Right lobe of liver (tissue), 6 donors: ENCODE results near the gene CEP112. TPM values are rescaled to one million over a fixed set of nuclear protein-coding genes. Genes with fewer than 3 reads are reported as not detected.

ENCODE experiments used
- ATAC-seq, 4 donors: fragments of 200-7000 bp; cut with Tn5 transposase; one replicate each; pipeline ENCODE4 v1.9.1; 2020; ENCODE audit warnings: mild to moderate bottlenecking in 4 of 4, moderate library complexity in 4 of 4
- DNase-seq, 3 donors: peaks; one replicate each; pipeline ENCODE4 v3.0.0-alpha.2; 2020
- H3K27ac ChIP-seq, 3 donors: fragments of 200-600 bp; one replicate each; pipeline ENCODE4 v1.8.0; 2022
- H3K27me3 ChIP-seq, 2 donors: fragments of 200-600 bp; one replicate each; pipeline ENCODE4 v1.8.0; 2022
- H3K36me3 ChIP-seq, 4 donors: fragments of 200-600 bp; sonication (generic) in 1 of 4; one replicate each; pipeline versions ENCODE4 v1.5.1 to v1.8.0; 2017 to 2022; ENCODE audit warnings: control low read depth in 1 of 4
- H3K4me1 ChIP-seq, 4 donors: fragments of 200-600 bp; sonication (generic) in 1 of 4; one replicate each; pipeline versions ENCODE4 v1.5.1 to v1.8.0; 2017 to 2022; ENCODE audit warnings: control low read depth in 1 of 4
- H3K4me3 ChIP-seq, 3 donors: fragments of 200-600 bp; one replicate each; pipeline ENCODE4 v1.8.0; 2022
- H3K9me3 ChIP-seq, 4 donors: fragments of 200-600 bp; sonication (generic) in 1 of 4; one replicate each; pipeline versions ENCODE4 v1.5.1 to v1.8.0; 2017 to 2022; ENCODE audit warnings: control low read depth in 1 of 4
- CTCF ChIP-seq, 4 donors: fragments of 200-600 bp in 3 of 4; fragments of 450-650 bp in 1 of 4; IDR thresholded peaks; one replicate each; pipeline versions ENCODE4 v1.5.1 to v1.8.0; 2016 to 2022; ENCODE audit warnings: antibody characterized with exemption in 4 of 4, mild to moderate bottlenecking in 2 of 4
- POLR2A ChIP-seq: fragments of 450-650 bp; IDR thresholded peaks from one replicate; pipeline ENCODE4 v1.6.1; 2017; ENCODE audit warnings: antibody characterized with exemption, mild to moderate bottlenecking
- WGBS: methylation state at CpG from one replicate; pipeline ENCODE4 v1.1.6; 2018; ENCODE audit warnings: low coverage, low lambda C conversion rate; ENCODE audit not compliant: insufficient coverage; ENCODE audit errors: missing lambda C conversion rate; 5-methylcytosine and 5-hydroxymethylcytosine counted together
- intact Hi-C, 2 donors: fragments of 100-400 bp; cut with DNase I; formaldehyde crosslinking; loops; one replicate each; pipeline versions ENCODE4 v1.11.2 to v1.14.1; 2022
- total RNA-seq, 6 experiments: library from RNA; depleted of rRNA in 2 of 6; stranded (reverse); fragments of >200 nt in 2 of 6; fragmentation: NEBNext Ultra II Directional in 3 of 6; extraction: Animal tissue kit (Norgen Biotek cat#: 25700) in 3 of 6; gene quantifications; one replicate each; pipeline versions ENCODE4 v1.1.0 to v1.2.4, GENCODE V29; 2016 to 2023
- donor health status: DM: no; HTN: yes; CAD: no.
- donor health status: DM: no; HTN: no; CAD: no.
- donor health status: DM: no; HTN: no; CAD: no.
- donor health status: DM: no; HTN: yes; CAD: no.
- donor health status: DM: no; HTN: yes; CAD: no.

The CEP112 gene
- total RNA-seq, 6 experiments from 2014 or later: 2.2 to 4.6 (median 3.9) TPM

GRCh38 chr17:65895969-65896368 lies 296.0 kb downstream of the CEP112 start:
- no peak overlapping the region for H3K27ac ChIP-seq
- intact Hi-C loops: no loop called here
- no peaks in the 10 kb centered on the region for H3K9me3 ChIP-seq
- no peak overlapping the region for H3K4me3 ChIP-seq
- TF ChIP-seq CTCF (IDR thresholded peaks at IDR 0.05): no peak
- TF ChIP-seq POLR2A: no peak
- no peaks in the 10 kb centered on the region for H3K4me1 ChIP-seq
- no peaks in the 10 kb centered on the region for H3K36me3 ChIP-seq
- ATAC-seq (no peak), DNase-seq (no peak)
- no peaks in the 10 kb centered on the region for H3K27me3 ChIP-seq

GRCh38 chr17:65893692-65894279 lies 298.1 kb downstream of the CEP112 start:
- H3K27ac ChIP-seq: no peak overlapping the region
- H3K27me3 ChIP-seq: no peaks in the 10 kb centered on the region
- H3K9me3 ChIP-seq: no peaks in the 10 kb centered on the region
- intact Hi-C loops: no loop called here
- no peaks in the 10 kb centered on the region for H3K36me3 ChIP-seq
- H3K4me3 ChIP-seq: no peak overlapping the region
- TF ChIP-seq POLR2A: no peak
- no peak for TF ChIP-seq CTCF (IDR thresholded peaks at IDR 0.05)
- no peaks in the 10 kb centered on the region for H3K4me1 ChIP-seq
- ATAC-seq (no peak), DNase-seq (no peak)
- 76% methylated on average over 3 of the region's 3 CpGs for WGBS

GRCh38 chr17:65892912-65893377 lies 299.0 kb downstream of the CEP112 start:
- TF ChIP-seq CTCF (IDR thresholded peaks at IDR 0.05) (no peak), POLR2A (no peak)
- no peak for DNase-seq
- ATAC-seq: no peak
- 66% methylated on average over 5 of the region's 5 CpGs for WGBS
- H3K9me3 ChIP-seq: no peaks in the 10 kb centered on the region
- no peak overlapping the region for H3K27ac ChIP-seq
- no peak overlapping the region for H3K4me3 ChIP-seq
- H3K36me3 ChIP-seq: no peaks in the 10 kb centered on the region
- no peaks in the 10 kb centered on the region for H3K27me3 ChIP-seq
- no peaks in the 10 kb centered on the region for H3K4me1 ChIP-seq
- intact Hi-C loops: no loop called here

GRCh38 chr17:65891231-65891735 lies 300.6 kb downstream of the CEP112 start:
- 82% methylated on average over 5 of the region's 7 CpGs for WGBS
- H3K4me1 ChIP-seq: no peaks in the 10 kb centered on the region
- ATAC-seq: no peak
- H3K27me3 ChIP-seq: no peaks in the 10 kb centered on the region
- TF ChIP-seq POLR2A (no peak), CTCF (IDR thresholded peaks at IDR 0.05) (no peak)
- H3K36me3 ChIP-seq: no peaks in the 10 kb centered on the region
- intact Hi-C loops: no loop called here
- no peak overlapping the region for H3K27ac ChIP-seq
- no peak for DNase-seq
- H3K4me3 ChIP-seq: no peak overlapping the region
- H3K9me3 ChIP-seq: no peaks in the 10 kb centered on the region

- WGBS: 77% methylated on average over 3 of the region's 4 CpGs
- ATAC-seq (no peak), DNase-seq (no peak)
- no peaks in the 10 kb centered on the region for H3K9me3 ChIP-seq
- no peak for TF ChIP-seq POLR2A
- no peak for TF ChIP-seq CTCF (IDR thresholded peaks at IDR 0.05)
- no peaks in the 10 kb centered on the region for H3K36me3 ChIP-seq
- H3K4me1 ChIP-seq: no peaks in the 10 kb centered on the region
- H3K4me3 ChIP-seq: no peak overlapping the region
- no peaks in the 10 kb centered on the region for H3K27me3 ChIP-seq
- H3K27ac ChIP-seq: no peak overlapping the region
- intact Hi-C loops: no loop called here
These were observed 303.3 kb downstream of the CEP112 start for GRCh38 chr17:65888649-65889048.
